K562 (cell line): ENCODE results near the gene ALG14. TPM values are rescaled to one million over a fixed set of nuclear protein-coding genes. Genes with fewer than 3 reads are reported as not detected.

Source experiments
- ATAC-seq: fragments of 200-7000 bp; cut with Tn5 transposase; 3 replicates; pipeline ENCODE4 v1.9.1; 2020; ENCODE audit warnings: moderate library complexity
- BruUV-seq: library from RNA; stranded (reverse); fragments of 400-500 nt; replicated peaks from 2 replicates; lab custom pipeline; 2021; lab: Mats Ljungman, UMichigan
- CTCF ChIA-PET: fragments of 300-600 bp; formaldehyde crosslinking; extraction: SDS; loops from one replicate; lab custom pipeline; 2021; ENCODE audit warnings: low intra/inter-chr PET ratio; lab: Yijun Ruan, JAX
- POLR2A ChIA-PET: fragments of 300-600, 350-650 bp; sonication (Branson Sonifier 250); formaldehyde crosslinking; extraction: SDS; loops from one replicate; lab custom pipeline; 2021; ENCODE audit warnings: antibody characterized with exemption, inconsistent platforms; lab: Yijun Ruan, JAX
- DNase-seq, 4 experiments: peaks; one replicate each; pipeline versions ENCODE4 v3.0.0 to v3.0.0-alpha.2; 2011 to 2018; ENCODE audit warnings: low spot score in 3 of 4, mixed read lengths in 3 of 4; ENCODE audit errors: extremely low read depth in 1 of 4
- FAIRE-seq: peaks from 2 replicates; lab custom pipeline; 2011; peaks lifted over from hg19 to GRCh38; lab: Jason Lieb, UNC
- H2AFZ ChIP-seq: 2 replicates; pipeline ENCODE4 v1.6.0; 2011; ENCODE audit warnings: low read depth, low read length, control low read depth, inconsistent platforms
- H3K27ac ChIP-seq: fragments of 200-600 bp; 3 replicates; pipeline ENCODE4 v1.8.0; 2011; ENCODE audit warnings: low read depth, mild to moderate bottlenecking, control low read depth, inconsistent platforms, low read length, moderate library complexity, mixed read lengths; ENCODE audit errors: extremely low read depth
- H3K27me3 ChIP-seq, 2 experiments: fragments of 300-600 bp in 1 of 2; 2 replicates in 1 of 2; 3 replicates in 1 of 2; pipeline versions ENCODE4 v1.6.0 to v1.8.0; 2011; ENCODE audit warnings: inconsistent platforms in 2 of 2, low read length in 2 of 2, mild to moderate bottlenecking in 1 of 2, mixed read lengths in 1 of 2, moderate library complexity in 1 of 2; ENCODE audit not compliant: control insufficient read depth in 2 of 2, insufficient read depth in 2 of 2
- H3K36me3 ChIP-seq: fragments of 300-600 bp; 3 replicates; pipeline ENCODE4 v1.8.0; 2011; ENCODE audit warnings: mild to moderate bottlenecking, low read length, inconsistent platforms; ENCODE audit not compliant: control insufficient read depth, insufficient read depth
- H3K4me1 ChIP-seq, 2 experiments: fragments of 200-600 bp in 1 of 2; replicated peaks in 1 of 2; 2 replicates in 1 of 2; 3 replicates in 1 of 2; pipeline versions ENCODE4 v1.5.1 to v1.8.0; 2011; ENCODE audit warnings: inconsistent platforms in 2 of 2, low read length in 2 of 2, mild to moderate bottlenecking in 1 of 2, mixed read lengths in 1 of 2, moderate library complexity in 1 of 2; ENCODE audit not compliant: control insufficient read depth in 2 of 2, insufficient read depth in 2 of 2
- H3K4me2 ChIP-seq: 2 replicates; pipeline ENCODE4 v1.6.1; 2011; ENCODE audit warnings: low read length, control low read depth, inconsistent platforms, mixed read lengths; ENCODE audit not compliant: insufficient read depth
- H3K4me3 ChIP-seq: fragments of 200-600 bp; sonication (generic), shearing (Covaris generic); 2 replicates; pipeline ENCODE4 v1.5.1; 2016; ENCODE audit warnings: control low read depth, inconsistent platforms
- H3K79me2 ChIP-seq: fragments of 200-600 bp; 3 replicates; pipeline ENCODE4 v1.8.0; 2011; ENCODE audit warnings: low read length, inconsistent platforms; ENCODE audit not compliant: control insufficient read depth, insufficient read depth
- H3K9ac ChIP-seq, 2 experiments: 2 replicates each; pipeline versions ENCODE4 v1.6.0 to v1.6.1; 2011; ENCODE audit warnings: low read depth in 2 of 2, low read length in 2 of 2, control low read depth in 1 of 2, inconsistent platforms in 1 of 2, mild to moderate bottlenecking in 1 of 2, mixed read lengths in 1 of 2; ENCODE audit not compliant: insufficient read depth in 1 of 2
- H3K9me1 ChIP-seq: one replicate; pipeline ENCODE4 v1.6.0; 2011; ENCODE audit warnings: inconsistent platforms, mild to moderate bottlenecking, low read length, moderate library complexity; ENCODE audit not compliant: control insufficient read depth, insufficient read depth
- H3K9me3 ChIP-seq: replicated peaks from 2 replicates; pipeline ENCODE4 v1.5.1; 2011; ENCODE audit warnings: low read depth, low read length, inconsistent platforms; ENCODE audit not compliant: control insufficient read depth, insufficient read depth
- H4K20me1 ChIP-seq: replicated peaks from 2 replicates; pipeline ENCODE4 v1.6.1; 2011; ENCODE audit warnings: low read length, inconsistent platforms, mixed read lengths; ENCODE audit not compliant: control insufficient read depth, insufficient read depth
- BMI1 ChIP-seq: fragments of 150-350 bp; IDR thresholded peaks from 2 replicates; pipeline ENCODE4 v1.6.1; 2014; ENCODE audit warnings: low read length
- CBFA2T2 ChIP-seq: fragments of 450-650 bp; conservative IDR thresholded peaks from 2 replicates; pipeline ENCODE4 v1.6.1; 2017; ENCODE audit warnings: mild to moderate bottlenecking
- CBX3 ChIP-seq, 2 experiments: IDR thresholded peaks; 1 replicate in 1 of 2; 2 replicates in 1 of 2; pipeline ENCODE4 v1.6.1; 2012; ENCODE audit warnings: inconsistent platforms in 2 of 2, low read length in 2 of 2, borderline replicate concordance in 1 of 2, control low read depth in 1 of 2
- FOXA3 ChIP-seq, 2 experiments: fragments of 450-650 bp in 1 of 2; sonication (generic) in 1 of 2; formaldehyde crosslinking; IDR thresholded peaks in 1 of 2; conservative IDR thresholded peaks in 1 of 2; 2 replicates each; pipeline versions ENCODE4 v1.4.0 to v1.8.0; 2020 to 2022; ENCODE audit warnings: mild to moderate bottlenecking in 2 of 2, missing genetic modification reagents in 1 of 2
- HLTF ChIP-seq: fragments of 450-650 bp; IDR thresholded peaks from 2 replicates; pipeline ENCODE4 v1.6.1; 2016
- OTX1 ChIP-seq: fragments of 450-650 bp; formaldehyde crosslinking; IDR thresholded peaks from 2 replicates; pipeline ENCODE4 v1.4.0; 2022; ENCODE audit warnings: mild to moderate bottlenecking
- RBM15 ChIP-seq: fragments of 200-400 bp; formaldehyde crosslinking; IDR thresholded peaks from 2 replicates; pipeline ENCODE4 v1.6.1; 2018; ENCODE audit warnings: mild to moderate bottlenecking, low read length, moderate library complexity; ENCODE audit not compliant: insufficient read depth
- RFX1 ChIP-seq: fragments of 450-650 bp; IDR thresholded peaks from 2 replicates; pipeline ENCODE4 v1.6.1; 2016; ENCODE audit warnings: mild to moderate bottlenecking, moderate library complexity
- SREBF1 ChIP-seq: fragments of 150-350 bp; IDR thresholded peaks from 2 replicates; pipeline ENCODE4 v1.6.1; 2014; ENCODE audit warnings: antibody characterized with exemption, low read depth, low read length, borderline replicate concordance
- TSC22D4 ChIP-seq: fragments of 450-650 bp; IDR thresholded peaks from 2 replicates; pipeline ENCODE4 v1.6.1; 2016; ENCODE audit warnings: missing genetic modification characterization, missing biosample characterization, control low read depth
- XRCC4 ChIP-seq: IDR thresholded peaks from one replicate; pipeline ENCODE4 v1.6.1; 2011; ENCODE audit not compliant: insufficient read depth, insufficient read length; ENCODE audit errors: extremely low read depth
- ZNF518B ChIP-seq: fragments of 250-450 bp; sonication (Bioruptor Pico); IDR thresholded peaks from 2 replicates; pipeline ENCODE4 v1.5.0; 2021; ENCODE audit warnings: mild to moderate bottlenecking, moderate library complexity
- ZNF696 ChIP-seq: fragments of 250-450 bp; sonication (Bioruptor Pico); conservative IDR thresholded peaks from 2 replicates; pipeline ENCODE4 v1.4.0; 2020; ENCODE audit warnings: mild to moderate bottlenecking, moderate library complexity
- ZNF707 ChIP-seq: fragments of 250-450 bp; sonication (Bioruptor Pico); conservative IDR thresholded peaks from 2 replicates; pipeline ENCODE4 v1.8.0; 2022; ENCODE audit warnings: inconsistent platforms, mild to moderate bottlenecking, moderate library complexity
- ZNF717 ChIP-seq: fragments of 250-450 bp; sonication (Bioruptor Pico); IDR thresholded peaks from 2 replicates; pipeline ENCODE4 v1.5.0; 2021
- WGBS: fragments of 100-300 bp; shearing (Covaris generic); methylation state at CpG from one replicate; pipeline ENCODE4 v1.1.6; 2016; ENCODE audit warnings: low coverage, mixed read lengths; ENCODE audit not compliant: insufficient coverage; ENCODE audit errors: missing lambda C conversion rate; 5-methylcytosine and 5-hydroxymethylcytosine counted together
- in situ Hi-C: fragments of 300-500 bp; cut with MboI; formaldehyde crosslinking; loops from 4 replicates; pipeline ENCODE4 v1.15.0; 2018; ENCODE audit warnings: inconsistent platforms, mixed read lengths
- intact Hi-C: fragments of 100-400 bp; cut with micrococcal nuclease; formaldehyde crosslinking; loops from 2 replicates; pipeline ENCODE4 v1.14.2; 2022
- polyA plus RNA-seq, 8 experiments: library from polyadenylated mRNA; depleted of rRNA in 4 of 8; stranded (reverse) in 5 of 8; unstranded in 3 of 8; fragments of >200 nt; fragmentation: Nextera tagmentation in 2 of 8; fragmentation: Illumina TruSeq in 1 of 8; extraction: Ambion mirVana in 2 of 8; extraction: Trizol in 1 of 8; gene quantifications; 2 replicates each; pipeline versions ENCODE4 v1.2.1 to v1.2.3, GENCODE V29; 2011 to 2014; ENCODE audit warnings: inconsistent platforms in 1 of 8, missing spikeins in 1 of 8
- total RNA-seq, 7 experiments: library from RNA; depleted of rRNA in 6 of 7; stranded (reverse); fragments of >200 nt in 6 of 7; fragmentation: Illumina TruSeq in 2 of 7; extraction: Trizol in 2 of 7; gene quantifications; 2 replicates each; pipeline versions ENCODE4 v1.2.1 to v1.2.3, GENCODE V29; 2011 to 2021; ENCODE audit warnings: low replicate concordance in 1 of 7
- TF ChIP-seq, protein P1 (sequence below): fragments of 450-650 bp; IDR thresholded peaks from 2 replicates; pipeline ENCODE4 v1.6.1; 2018; ENCODE audit warnings: mild to moderate bottlenecking, low read depth; ENCODE audit not compliant: partially characterized antibody

ALG14 gene
- total and polyA plus RNA-seq, 9 of the 15 experiments (the other 6 are each of a cell fraction or from before 2014, with no cell fraction given) = 2.8 to 16.2 (median 4.9) TPM

DNA sequence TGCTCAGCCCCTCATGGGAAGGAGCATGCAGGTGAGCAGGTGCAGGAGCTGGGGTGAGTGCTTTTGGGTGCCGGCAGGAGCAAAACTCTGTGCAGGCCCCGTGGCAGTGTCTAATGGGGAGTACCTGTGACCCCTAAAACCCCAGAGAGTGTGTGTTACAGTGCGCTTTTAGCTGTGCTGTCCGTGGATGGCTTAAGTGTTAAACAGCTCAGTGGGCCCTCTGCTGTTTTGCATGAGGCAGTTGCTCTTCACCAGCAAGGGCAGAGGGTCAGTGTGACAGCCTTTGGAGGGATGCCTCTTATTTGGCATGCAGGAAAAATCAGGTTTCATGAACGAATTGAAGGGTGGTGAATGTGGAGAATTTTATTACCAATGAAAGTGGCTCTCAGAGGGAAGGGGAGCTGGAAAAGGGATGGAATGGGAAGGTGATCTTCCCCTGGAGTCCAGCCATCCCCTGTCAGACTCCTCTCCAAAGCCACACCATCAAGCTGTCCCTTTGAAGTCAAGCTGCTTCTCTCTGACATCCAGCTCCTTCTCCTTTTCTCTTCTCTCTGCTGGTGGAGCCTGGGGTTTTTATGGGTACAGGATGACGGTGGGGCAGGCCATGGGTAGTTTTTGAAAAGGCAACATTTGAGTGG is 17.0 kb upstream of the ALG14 start:
- no peaks in the 10 kb centered on the region; the same call in 2 of the 3 replicates for H3K36me3 ChIP-seq
- BruUV-seq = no TSS peak
- no peak for ATAC-seq

More for the DNA sequence above, 17.0 kb upstream of the ALG14 start:
- Histone ChIP-seq H3K4me3 (no peak overlapping the region), H3K9me1 (no peaks in the 10 kb centered on the region), H3K27ac (no peak overlapping the region), H3K9me3 (peaks cover 14% of the 10 kb centered on the region), H3K4me1 (peaks cover 11 to 42% of the 10 kb centered on the region in 2 experiments; a peak in 4 of 5 replicates), H4K20me1 (no peaks in the 10 kb centered on the region), H3K27me3 (no peaks in the 10 kb centered on the region), H3K79me2 (no peaks in the 10 kb centered on the region), H3K4me2 (no peak overlapping the region), H2AFZ (no peak overlapping the region; the same call in 1 of the 2 replicates), H3K9ac (no peak overlapping the region)
- FAIRE-seq = no peak
- TF ChIP-seq CBX3 (IDR thresholded peaks at IDR 0.05; ENCODE audit: borderline replicate concordance in 1 of 2, low read length in 2 of 2) (peak in 1 of 2 experiments; percentile 92; a peak in 1 of 3 replicates), OTX1 (CRISPR knock-in tag) (no peak), RFX1 (no peak), ZNF518B (CRISPR knock-in tag) (no peak), ZNF696 (CRISPR knock-in tag) (no peak), SREBF1 (no peak), XRCC4 (no peak), RBM15 (no peak), TSC22D4 (tag) (no peak), CBFA2T2 (no peak), HLTF (0 out of 2 replicates have a peak, but pooled peaks have one; percentile 23), ZNF717 (no peak), FOXA3 (CRISPR knock-in tag; conservative IDR thresholded peaks at IDR 0.05 in 1 of 2, IDR thresholded peaks at IDR 0.05 in 1 of 2) (no peak), ZNF707 (no peak), BMI1 (no peak)
- TF ChIP-seq, protein P1, sequence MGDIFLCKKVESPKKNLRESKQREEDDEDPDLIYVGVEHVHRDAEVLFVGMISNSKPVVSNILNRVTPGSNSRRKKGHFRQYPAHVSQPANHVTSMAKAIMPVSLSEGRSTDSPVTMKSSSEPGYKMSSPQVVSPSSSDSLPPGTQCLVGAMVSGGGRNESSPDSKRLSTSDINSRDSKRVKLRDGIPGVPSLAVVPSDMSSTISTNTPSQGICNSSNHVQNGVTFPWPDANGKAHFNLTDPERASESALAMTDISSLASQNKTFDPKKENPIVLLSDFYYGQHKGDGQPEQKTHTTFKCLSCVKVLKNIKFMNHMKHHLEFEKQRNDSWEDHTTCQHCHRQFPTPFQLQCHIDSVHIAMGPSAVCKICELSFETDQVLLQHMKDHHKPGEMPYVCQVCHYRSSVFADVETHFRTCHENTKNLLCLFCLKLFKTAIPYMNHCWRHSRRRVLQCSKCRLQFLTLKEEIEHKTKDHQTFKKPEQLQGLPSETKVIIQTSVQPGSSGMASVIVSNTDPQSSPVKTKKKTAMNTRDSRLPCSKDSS = peak; percentile 84
- ChIA-PET POLR2A (no interaction called here), CTCF (no interaction called here)
- in situ Hi-C loops (no loop called here), intact Hi-C loops (loop anchor here (10.0 kb wide), 1 partner anchor 85 kb away; no protein-coding TSS in a partner anchor)
- 68% methylated on average over 5 of the region's 6 CpGs for WGBS
- DNase-seq = peak in 1 of 4 experiments; percentile 44
